OCI-LY7 (cell line): ENCODE measurements around the gene ZNF512. TPM values are rescaled to one million over a fixed set of nuclear protein-coding genes. Genes with fewer than 3 reads are reported as not detected.
"Not testable (repeated sequence)": the region's sequence is repeated elsewhere in the genome, so short reads cannot be mapped to it uniquely, and the experiment has no call there.

ENCODE experiments used
- BruUV-seq: library from RNA; stranded (reverse); fragments of 400-500 nt; replicated peaks from 2 replicates; lab custom pipeline; 2021; lab: Mats Ljungman, UMichigan
- CTCF ChIA-PET: fragments of 300-600 bp; sonication (Branson Sonifier 250); formaldehyde crosslinking; loops from one replicate; lab custom pipeline; 2022; ENCODE audit warnings: antibody characterized with exemption; ENCODE audit not compliant: unreplicated experiment; lab: Charles Lee
- POLR2A ChIA-PET: fragments of 300-600 bp; sonication (Branson Sonifier 250); formaldehyde crosslinking; loops from one replicate; lab custom pipeline; 2022; ENCODE audit warnings: antibody characterized with exemption; lab: Charles Lee
- DNase-seq: peaks from one replicate; pipeline ENCODE4 v3.0.0-alpha.2; 2015; ENCODE audit warnings: low spot score
- H2AFZ ChIP-seq: fragments of 200-600 bp; sonication (generic), shearing (Covaris generic); 2 replicates; pipeline ENCODE4 v1.6.1; 2014; ENCODE audit warnings: mild to moderate bottlenecking, antibody characterized with exemption, low read length, moderate library complexity
- H3K27ac ChIP-seq: fragments of 200-600 bp; sonication (generic); 2 replicates; pipeline ENCODE4 v1.5.1; 2014; ENCODE audit warnings: mixed run types, low read depth, mild to moderate bottlenecking, moderate library complexity, low read length, inconsistent platforms; ENCODE audit not compliant: poor library complexity, severe bottlenecking
- H3K36me3 ChIP-seq: fragments of 200-600 bp; sonication (generic); 2 replicates; pipeline ENCODE4 v1.6.1; 2014; ENCODE audit warnings: mild to moderate bottlenecking, antibody characterized with exemption, low read length, moderate library complexity, mixed read lengths; ENCODE audit not compliant: insufficient read depth
- H3K4me1 ChIP-seq: fragments of 200-600 bp; sonication (generic); 2 replicates; pipeline ENCODE4 v1.5.1; 2014; ENCODE audit warnings: mild to moderate bottlenecking, low read length; ENCODE audit not compliant: insufficient read depth, poor library complexity, severe bottlenecking
- H3K4me2 ChIP-seq: fragments of 200-600 bp; sonication (generic); 2 replicates; pipeline ENCODE4 v1.6.1; 2014; ENCODE audit warnings: mild to moderate bottlenecking, low read length
- H3K4me3 ChIP-seq: fragments of 200-600 bp; sonication (generic); 2 replicates; pipeline ENCODE4 v1.5.1; 2014; ENCODE audit warnings: mild to moderate bottlenecking, low read depth, low read length; ENCODE audit not compliant: poor library complexity, severe bottlenecking
- H3K79me2 ChIP-seq: fragments of 200-600 bp; sonication (generic); 2 replicates; pipeline ENCODE4 v1.6.1; 2016; ENCODE audit warnings: low read depth, mild to moderate bottlenecking, low read length, moderate library complexity, mixed read lengths; ENCODE audit not compliant: insufficient read depth
- H3K9me2 ChIP-seq: fragments of 200-600 bp; sonication (generic); 2 replicates; pipeline ENCODE4 v1.6.1; 2016; ENCODE audit warnings: mild to moderate bottlenecking, low read length, mixed read lengths; ENCODE audit not compliant: insufficient read depth
- H3K9me3 ChIP-seq: fragments of 200-600 bp; sonication (generic); 2 replicates; pipeline ENCODE4 v1.6.1; 2014; ENCODE audit warnings: mild to moderate bottlenecking, mixed run types, low read length, mixed read lengths
- H4K20me1 ChIP-seq: fragments of 200-600 bp; sonication (generic); 2 replicates; pipeline ENCODE4 v1.6.1; 2014; ENCODE audit warnings: mild to moderate bottlenecking, antibody characterized with exemption, low read length, moderate library complexity, mixed read lengths; ENCODE audit not compliant: insufficient read depth
- CTCF ChIP-seq: fragments of 200-600 bp; sonication (generic); conservative IDR thresholded peaks from 2 replicates; pipeline ENCODE4 v1.5.1; 2014; ENCODE audit warnings: mild to moderate bottlenecking, antibody characterized with exemption, low read length, moderate library complexity, mixed read lengths
- EZH2phosphoT487 ChIP-seq: fragments of 200-600 bp; sonication (generic); IDR thresholded peaks from 2 replicates; pipeline ENCODE4 v1.6.1; 2018; ENCODE audit warnings: low read depth, borderline replicate concordance, mild to moderate bottlenecking, mixed run types, antibody characterized with exemption, low read length, moderate library complexity, mixed read lengths
- intact Hi-C: fragments of 100-400 bp; cut with micrococcal nuclease; formaldehyde crosslinking; loops from one replicate; pipeline ENCODE4 v1.10.0; 2022; ENCODE audit not compliant: unreplicated experiment
- total RNA-seq, 2 experiments: library from RNA; depleted of rRNA in 1 of 2; stranded (reverse); fragments of >200 nt in 1 of 2; shearing (Covaris generic) in 1 of 2; gene quantifications; 2 replicates each; pipeline ENCODE4 v1.2.3, GENCODE V29; 2014 to 2022

ZNF512 gene
- total RNA-seq, 2 experiments from 2014 or later = 40.7 to 57.8 TPM

- BruUV-seq = no TSS peak
- ChIA-PET POLR2A (interaction anchor here (0.6 kb wide), 1 partner anchor 413 kb away, joined by 3 read pairs; the partner anchor contains the start of genes ATRAID and SLC5A6), CTCF (no interaction called here)
- Histone ChIP-seq H4K20me1 (no peaks in the 10 kb centered on the region), H3K27ac (no peak overlapping the region), H3K9me3 (no peaks in the 10 kb centered on the region), H3K9me2 (no peaks in the 10 kb centered on the region), H3K4me3 (no peak overlapping the region), H3K4me1 (peaks cover 29% of the 10 kb centered on the region), H2AFZ (no peak overlapping the region), H3K4me2 (no peak overlapping the region), H3K79me2 (peaks cover 16% of the 10 kb centered on the region; the same call in 1 of the 2 replicates), H3K36me3 (peaks cover 53% of the 10 kb centered on the region)
- intact Hi-C loops = loop anchor here (5.0 kb wide), 2 partner anchors 43 to 218 kb away; partner anchors contain the start of genes PPM1G and ZNF512
- no peak for DNase-seq
- TF ChIP-seq CTCF = no peak
- TF ChIP-seq EZH2phosphoT487 = no peak
Observed at GRCh38 chr2:27624943-27625342, 42.1 kb downstream of the ZNF512 start.

- BruUV-seq, H3K9me2 ChIP-seq, H2AFZ ChIP-seq, H3K9me3 ChIP-seq, CTCF ChIA-PET, DNase-seq, H4K20me1 ChIP-seq: not testable (repeated sequence)
- intact Hi-C loops = loop anchor here (5.0 kb wide), 2 partner anchors 44 to 219 kb away; partner anchors contain the start of genes PPM1G and ZNF512
- H3K27ac ChIP-seq = peak overlapping the region; percentile 81
- H3K79me2 ChIP-seq = peaks cover 17% of the 10 kb centered on the region; the same call in 1 of the 2 replicates
- POLR2A ChIA-PET = interaction anchor here (1.0 to 1.2 kb wide), 2 partner anchors 10 to 37 kb away, joined by 3 read pairs; partner anchors contain the start of genes SLC4A1AP and SUPT7L
- H3K4me1 ChIP-seq = peaks cover 32% of the 10 kb centered on the region
- peaks cover 52% of the 10 kb centered on the region for H3K36me3 ChIP-seq
- peak overlapping the region; percentile 96 for H3K4me3 ChIP-seq
- peak overlapping the region; percentile 99 for H3K4me2 ChIP-seq
Observed at GRCh38 chr2:27626323-27626722, 43.5 kb downstream of the ZNF512 start.

GRCh38 chr2:27626921-27627320, 44.1 kb downstream of the ZNF512 start:
- BruUV-seq, CTCF ChIA-PET: not testable (repeated sequence)

More at GRCh38 chr2:27626921-27627320, 44.1 kb downstream of the ZNF512 start:
- peak overlapping the region; percentile 96 for H3K4me3 ChIP-seq
- intact Hi-C loops = loop anchor here (5.0 kb wide), 2 partner anchors 45 to 220 kb away; partner anchors contain the start of genes PPM1G and ZNF512
- DNase-seq = peak; percentile 63
- H3K9me2 ChIP-seq, H4K20me1 ChIP-seq, H3K9me3 ChIP-seq, H2AFZ ChIP-seq: not testable (repeated sequence)
- peaks cover 17% of the 10 kb centered on the region; the same call in 1 of the 2 replicates for H3K79me2 ChIP-seq
- H3K4me2 ChIP-seq = peak overlapping the region; percentile 99
- peaks cover 32% of the 10 kb centered on the region for H3K4me1 ChIP-seq
- peaks cover 52% of the 10 kb centered on the region for H3K36me3 ChIP-seq
- H3K27ac ChIP-seq = peak overlapping the region; percentile 81
- POLR2A ChIA-PET = interaction anchor here (0.6 to 1.2 kb wide), 4 partner anchors 11 to 768 kb away, joined by 3 to 4 read pairs (median 3); partner anchors contain the start of genes SLC4A1AP, SUPT7L and ZNF512
